HTERT RPE-1 (cell line): Measurements from ENCODE around the gene ELP2.
"Not testable (repeated sequence)": the region's sequence is repeated elsewhere in the genome, so short reads cannot be mapped to it uniquely, and the experiment has no call there.

ENCODE experiments used
- in situ Hi-C: fragments of 300-500 bp; cut with MboI; formaldehyde crosslinking; loops from 4 replicates; pipeline ENCODE4 v1.14.3; 2020; ENCODE audit warnings: low sequenced_read_pairs

The ELP2 gene, protein sequence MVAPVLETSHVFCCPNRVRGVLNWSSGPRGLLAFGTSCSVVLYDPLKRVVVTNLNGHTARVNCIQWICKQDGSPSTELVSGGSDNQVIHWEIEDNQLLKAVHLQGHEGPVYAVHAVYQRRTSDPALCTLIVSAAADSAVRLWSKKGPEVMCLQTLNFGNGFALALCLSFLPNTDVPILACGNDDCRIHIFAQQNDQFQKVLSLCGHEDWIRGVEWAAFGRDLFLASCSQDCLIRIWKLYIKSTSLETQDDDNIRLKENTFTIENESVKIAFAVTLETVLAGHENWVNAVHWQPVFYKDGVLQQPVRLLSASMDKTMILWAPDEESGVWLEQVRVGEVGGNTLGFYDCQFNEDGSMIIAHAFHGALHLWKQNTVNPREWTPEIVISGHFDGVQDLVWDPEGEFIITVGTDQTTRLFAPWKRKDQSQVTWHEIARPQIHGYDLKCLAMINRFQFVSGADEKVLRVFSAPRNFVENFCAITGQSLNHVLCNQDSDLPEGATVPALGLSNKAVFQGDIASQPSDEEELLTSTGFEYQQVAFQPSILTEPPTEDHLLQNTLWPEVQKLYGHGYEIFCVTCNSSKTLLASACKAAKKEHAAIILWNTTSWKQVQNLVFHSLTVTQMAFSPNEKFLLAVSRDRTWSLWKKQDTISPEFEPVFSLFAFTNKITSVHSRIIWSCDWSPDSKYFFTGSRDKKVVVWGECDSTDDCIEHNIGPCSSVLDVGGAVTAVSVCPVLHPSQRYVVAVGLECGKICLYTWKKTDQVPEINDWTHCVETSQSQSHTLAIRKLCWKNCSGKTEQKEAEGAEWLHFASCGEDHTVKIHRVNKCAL

DNA sequence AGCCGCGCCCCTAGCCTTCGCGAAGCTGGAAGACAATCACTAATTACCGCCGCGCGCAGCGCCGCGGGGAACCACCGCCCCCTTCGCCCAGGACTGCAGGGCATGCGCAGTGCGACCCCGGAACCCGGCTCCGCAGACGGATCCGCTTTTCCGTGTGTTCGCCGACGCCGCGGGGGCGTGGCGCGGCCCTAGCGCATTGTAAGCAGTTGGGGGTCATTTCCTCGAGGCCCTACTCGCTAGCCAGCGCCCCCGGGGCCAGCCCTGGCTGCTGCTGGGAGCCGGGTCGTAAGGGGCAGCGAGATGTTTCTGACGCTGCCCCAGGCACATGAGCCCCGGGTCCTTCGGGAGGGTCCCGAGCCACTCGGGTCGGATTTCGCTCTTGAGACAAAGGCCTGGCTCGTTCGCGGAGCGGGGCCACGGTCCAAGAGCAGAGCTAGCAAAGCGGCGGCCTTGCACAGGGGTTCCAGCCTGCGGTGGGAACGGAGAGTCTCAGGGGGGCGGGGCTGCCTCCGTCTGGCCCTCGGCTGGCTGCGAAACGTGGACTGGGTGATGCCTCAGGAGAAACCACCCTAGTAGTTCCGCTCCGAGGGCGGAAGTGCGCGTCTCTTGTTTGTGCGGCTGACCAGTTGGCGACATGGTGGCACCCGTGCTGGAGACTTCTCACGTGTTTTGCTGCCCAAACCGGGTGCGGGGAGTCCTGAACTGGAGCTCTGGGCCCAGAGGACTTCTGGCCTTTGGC lies at the start of gene ELP2, which contains the start of gene SLC39A6:
Gene ELP2 (plus strand): TSS at position 600 of the 739 bp plus-strand sequence. CDS start 35 bp downstream, at position 635.
Gene SLC39A6 (minus strand): TSS at position 41 of the 739 bp plus-strand sequence. CDS start 2,333 bp downstream, outside the sequence.
- in situ Hi-C loops = no loop called here

DNA sequence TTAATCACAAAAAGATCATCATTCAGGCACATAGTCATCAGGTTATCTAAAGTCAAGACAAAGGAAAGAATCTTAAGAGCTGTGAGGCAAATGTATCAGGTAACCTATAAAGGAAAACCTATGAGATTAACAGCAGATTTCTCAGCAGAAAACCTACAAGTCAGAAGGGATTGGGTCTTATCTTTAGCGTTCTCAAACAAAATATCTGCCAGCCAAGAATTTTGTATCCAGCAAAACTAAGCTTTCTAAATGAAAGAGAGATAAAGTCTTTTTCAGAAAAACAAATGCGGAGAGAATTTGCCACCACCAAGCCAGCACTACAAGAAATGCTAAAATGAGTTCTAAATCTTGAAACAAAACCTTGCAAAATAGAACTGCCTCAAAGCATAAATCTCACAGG lies 48.6 kb upstream of the ELP2 start:
- in situ Hi-C loops = not testable (repeated sequence)

DNA sequence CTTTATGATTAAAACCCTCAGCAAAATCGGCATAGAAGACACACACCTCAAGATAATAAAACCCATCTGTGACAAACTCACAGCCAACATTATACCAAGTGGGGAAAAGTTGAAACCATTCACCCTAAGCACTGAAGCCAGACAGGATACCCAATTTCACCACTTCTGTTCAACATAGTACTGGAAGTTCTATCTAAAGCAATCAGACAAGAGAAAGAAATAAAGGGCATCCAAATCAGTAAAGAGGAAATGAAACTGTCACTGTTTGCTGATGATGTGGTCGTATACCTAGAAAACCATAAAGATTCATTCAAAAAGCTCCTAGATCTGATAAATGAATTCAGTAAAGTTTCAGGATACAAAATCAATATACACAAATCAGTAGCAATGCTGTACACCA lies 46.0 kb upstream of the ELP2 start:
- in situ Hi-C loops = no loop called here

DNA sequence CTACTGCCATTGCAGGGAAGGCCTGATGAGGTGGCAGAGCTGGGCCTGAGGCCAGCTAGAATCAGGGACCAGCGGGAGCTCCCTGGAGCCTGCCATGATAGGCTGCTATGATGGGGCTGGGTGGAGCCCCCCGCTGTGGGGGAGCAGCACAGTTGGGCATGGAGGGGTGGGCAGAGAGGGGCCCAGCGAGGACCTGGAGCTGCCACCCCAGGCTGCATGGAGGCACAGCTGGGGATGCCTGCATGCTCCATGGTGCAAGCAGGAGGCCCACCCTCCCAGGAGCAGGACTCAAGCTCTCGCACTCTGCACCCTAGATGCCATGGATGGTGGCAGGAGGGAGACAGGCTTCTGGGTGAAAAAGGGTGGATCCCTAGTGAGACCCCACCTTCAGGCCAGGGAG lies 44.5 kb upstream of the ELP2 start:
- in situ Hi-C loops = no loop called here

DNA sequence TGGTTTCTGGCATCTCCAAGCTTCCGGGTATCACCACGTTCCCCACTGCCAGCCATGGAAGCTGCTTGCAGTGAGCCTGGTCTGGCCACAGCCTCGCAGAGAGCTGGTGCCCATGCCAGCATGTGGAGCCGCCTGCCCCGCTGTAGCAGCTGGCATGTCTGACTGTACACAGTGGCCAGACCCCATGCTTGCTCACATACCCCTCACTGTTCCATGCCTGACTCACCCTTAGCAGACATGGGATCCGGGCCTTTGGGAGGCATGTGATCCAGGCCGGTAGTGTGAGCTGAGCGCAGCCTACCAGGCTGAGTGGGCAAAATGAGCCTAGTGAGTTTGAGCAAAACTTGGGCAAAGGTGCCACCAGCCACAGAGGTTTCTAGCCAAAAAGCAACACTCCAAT lies 43.5 kb upstream of the ELP2 start:
- in situ Hi-C loops = no loop called here

DNA sequence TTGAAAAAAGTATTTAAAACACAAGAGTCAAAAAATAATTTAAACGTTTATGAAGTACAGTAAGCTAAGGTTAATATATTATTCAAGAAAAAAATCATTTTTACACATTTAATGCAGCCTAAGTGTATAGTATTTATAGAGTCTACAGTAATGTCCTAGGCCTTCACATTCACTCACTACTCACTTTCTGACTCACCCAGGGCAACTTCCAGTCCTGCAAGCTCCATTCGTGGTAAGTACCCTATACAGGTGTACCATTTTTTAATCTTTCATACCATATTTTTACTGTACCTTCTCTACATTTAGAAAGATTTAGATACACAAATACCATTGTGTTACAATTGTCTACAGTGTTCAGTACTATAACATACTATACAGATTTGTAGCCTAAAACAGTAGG lies 41.4 kb upstream of the ELP2 start:
- in situ Hi-C loops = no loop called here

DNA sequence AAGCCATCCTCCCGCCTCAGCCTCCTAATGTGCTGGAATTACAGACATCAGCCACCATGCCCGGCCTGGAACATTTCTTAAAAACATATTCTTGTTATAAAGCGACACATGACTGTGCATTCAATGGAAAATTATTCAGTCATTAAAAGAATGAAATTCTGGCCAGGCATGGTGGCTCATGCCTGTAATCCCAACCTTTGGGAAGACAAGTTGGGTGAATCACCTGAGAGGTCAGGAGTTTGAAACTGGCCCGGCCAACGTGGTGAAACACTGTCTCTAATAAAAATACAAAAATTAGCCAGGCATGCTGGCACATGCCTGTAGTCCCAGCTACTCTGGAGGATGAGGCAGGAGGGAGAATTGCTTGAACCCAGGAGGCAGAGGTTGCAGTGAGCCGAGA lies 40.7 kb upstream of the ELP2 start:
- in situ Hi-C loops = no loop called here

DNA sequence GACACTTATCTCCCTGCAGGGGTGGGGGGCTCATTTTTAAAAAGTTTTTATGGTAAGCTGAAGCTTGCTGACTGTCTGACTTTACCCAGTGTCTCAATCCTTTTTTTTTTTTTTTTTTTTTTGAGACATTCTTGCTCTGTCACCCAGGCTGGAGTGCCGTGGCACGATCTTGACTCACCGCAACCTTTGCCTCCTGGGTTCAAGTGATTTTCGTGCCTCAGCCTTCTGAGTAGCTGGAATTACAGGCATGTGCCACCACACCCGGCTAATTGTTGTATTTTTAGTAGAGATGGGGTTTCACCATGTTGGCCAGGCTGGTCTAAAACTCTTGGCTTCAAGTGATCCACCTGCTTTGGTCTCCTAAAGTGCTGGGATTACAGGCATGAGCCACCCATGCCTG lies 37.6 kb upstream of the ELP2 start:
- in situ Hi-C loops = not testable (repeated sequence)

DNA sequence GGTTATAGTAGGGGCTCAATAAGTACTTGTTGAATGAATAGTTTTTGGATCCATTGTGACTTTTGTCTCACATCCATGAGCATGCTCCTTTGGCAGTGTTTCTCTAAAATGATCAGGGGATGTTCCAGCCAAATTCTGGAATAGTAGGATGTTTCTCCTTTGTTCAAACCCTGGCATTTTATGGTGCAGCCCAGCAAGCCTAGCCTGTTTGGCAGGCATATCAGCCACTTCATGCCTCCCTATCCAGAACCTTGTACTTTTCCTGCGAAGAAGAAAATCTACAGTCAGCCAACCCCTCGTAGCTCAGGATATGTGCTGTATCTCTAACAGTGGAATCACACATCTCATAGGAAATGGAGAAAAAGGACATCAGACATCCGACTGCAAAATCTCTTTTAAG lies 35.3 kb upstream of the ELP2 start:
- in situ Hi-C loops = no loop called here

DNA sequence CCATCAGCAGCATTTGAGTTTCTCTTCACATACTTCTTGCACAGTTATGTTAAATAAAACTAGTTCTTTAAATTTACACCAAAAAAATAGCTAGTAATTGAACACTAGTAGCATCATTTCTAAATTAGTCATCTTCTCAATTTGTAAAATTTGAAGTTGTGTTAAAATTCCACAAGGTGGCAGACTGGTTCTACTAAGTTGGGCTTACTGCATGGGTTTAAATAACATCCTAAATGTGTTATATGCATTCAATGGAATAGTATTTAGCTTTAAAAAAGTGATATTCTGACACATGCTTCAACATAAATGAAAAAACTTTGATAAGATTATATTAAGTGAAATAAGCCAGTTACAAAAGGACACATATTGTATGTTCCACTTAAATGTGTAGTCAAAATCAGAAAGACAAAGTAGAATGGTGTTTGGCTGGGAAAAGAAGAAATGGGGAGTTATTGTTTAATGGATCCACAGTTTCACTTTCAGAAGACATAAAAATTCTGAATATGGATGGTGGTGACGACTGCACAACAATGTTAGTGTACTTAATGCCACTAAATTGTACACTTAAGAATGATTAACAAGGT lies 33.7 kb upstream of the ELP2 start:
- in situ Hi-C loops = no loop called here

DNA sequence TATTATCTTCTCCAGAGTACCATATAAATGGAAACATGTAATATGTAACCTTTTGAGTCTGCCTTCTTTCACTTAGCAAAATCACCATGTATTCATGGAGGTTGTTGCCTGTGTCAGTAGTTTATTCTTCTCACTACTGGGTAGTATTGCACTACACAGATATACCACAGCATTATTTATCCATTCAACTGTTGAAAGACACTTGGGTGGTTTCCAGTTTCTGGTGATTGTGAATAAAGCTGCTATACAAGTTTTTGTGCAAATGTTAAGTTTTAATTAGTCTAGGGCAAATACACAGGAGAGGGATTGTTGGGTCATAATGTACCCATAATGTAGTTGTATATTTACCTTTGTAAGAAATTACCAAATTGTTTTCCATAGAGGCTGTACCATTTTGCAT lies 32.7 kb upstream of the ELP2 start:
- in situ Hi-C loops = no loop called here

DNA sequence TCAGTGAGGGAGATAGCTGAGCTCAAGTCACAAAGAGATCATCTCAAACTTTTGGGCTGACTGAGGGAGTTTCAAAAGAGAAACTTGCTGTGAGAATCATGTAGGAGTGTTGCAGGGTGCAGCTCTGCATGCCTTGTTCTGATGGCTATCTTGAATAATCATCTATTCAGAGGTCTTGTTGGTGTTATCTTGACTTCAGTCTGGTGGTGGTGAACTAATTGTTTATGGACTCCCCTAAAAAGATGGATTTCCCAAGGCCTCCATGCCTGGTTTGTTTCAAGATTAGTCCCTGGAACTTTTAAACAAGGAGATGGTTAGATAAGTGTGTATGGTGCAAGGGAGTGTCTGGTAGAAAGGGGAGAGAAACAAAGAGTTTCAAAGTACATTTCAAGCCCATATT lies 30.4 kb upstream of the ELP2 start:
- in situ Hi-C loops = no loop called here

DNA sequence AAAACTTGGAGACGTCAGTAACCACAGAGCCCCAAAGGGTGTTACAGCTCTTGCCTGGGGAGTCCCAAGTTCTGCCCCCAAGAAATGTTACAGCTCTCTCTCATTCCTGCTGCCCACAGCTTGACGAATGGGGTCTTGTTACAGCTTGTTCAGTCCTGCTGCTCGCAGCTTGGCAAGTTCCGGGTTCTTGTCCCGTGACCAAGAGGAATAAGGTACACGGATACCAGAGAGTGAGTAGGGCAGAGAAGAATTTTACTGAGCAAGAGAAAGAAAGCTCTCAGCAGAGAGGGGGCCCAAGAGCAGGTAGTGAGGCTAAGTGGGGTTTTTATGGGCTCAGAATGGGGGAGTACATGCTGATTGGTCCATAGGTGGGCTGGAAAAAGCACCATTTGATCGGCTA lies 27.8 kb upstream of the ELP2 start:
- in situ Hi-C loops = no loop called here

DNA sequence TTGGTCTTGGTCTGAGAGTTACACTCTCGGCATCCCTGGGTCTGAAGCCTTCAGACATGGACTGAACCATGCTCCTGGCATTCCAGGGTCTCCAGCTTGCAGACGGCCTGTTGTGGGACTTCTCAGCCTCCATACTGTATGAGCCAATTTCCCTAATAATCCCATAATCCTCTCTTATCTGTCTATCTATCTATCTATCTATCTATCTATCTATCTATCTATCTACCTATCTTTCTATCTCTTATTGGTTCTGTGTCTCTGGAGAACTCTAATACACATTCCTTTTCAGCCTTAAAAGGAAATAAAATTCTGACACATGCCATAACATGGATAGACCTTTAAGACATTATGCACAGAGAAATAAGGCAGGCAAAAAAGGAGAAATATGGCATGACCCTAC lies 24.9 kb upstream of the ELP2 start:
- in situ Hi-C loops = no loop called here

DNA sequence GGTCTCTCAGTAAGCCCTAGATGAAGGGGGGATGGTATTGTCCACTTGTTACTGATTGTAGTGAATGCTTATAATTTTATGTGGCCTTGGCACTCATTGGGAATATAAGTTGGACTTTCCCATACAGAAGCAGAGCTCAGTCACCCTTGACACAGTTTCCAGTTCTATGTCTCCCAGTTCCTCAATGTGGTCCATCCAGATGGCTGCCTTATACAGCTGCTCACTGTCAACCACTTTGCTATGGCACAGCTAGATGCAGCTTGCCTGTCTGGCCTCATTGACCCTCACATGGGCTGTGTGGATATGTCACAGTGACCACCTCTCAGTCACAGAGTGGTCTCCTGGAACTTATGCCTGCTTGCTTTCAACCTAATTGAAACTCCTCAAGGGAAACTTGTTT lies 22.2 kb upstream of the ELP2 start:
- in situ Hi-C loops = no loop called here

DNA sequence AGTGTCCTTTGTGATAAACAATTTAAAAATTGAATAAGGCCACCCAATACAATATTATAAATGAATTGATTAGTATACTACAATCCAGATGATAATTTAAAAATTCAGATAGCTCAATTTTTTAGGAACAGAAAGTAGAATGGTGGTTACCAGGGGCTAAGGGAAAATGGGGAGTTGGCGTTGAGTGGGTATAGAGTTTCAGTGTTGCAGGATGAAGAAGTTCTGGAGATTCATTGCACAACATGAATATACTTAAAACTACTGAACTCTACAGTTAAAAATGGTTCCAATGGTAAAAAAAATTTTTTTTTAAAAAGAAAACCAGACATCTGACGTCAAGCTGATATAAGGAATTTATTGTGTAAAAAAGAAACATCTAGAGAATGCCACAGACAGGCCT lies 21.5 kb upstream of the ELP2 start:
- in situ Hi-C loops = no loop called here

DNA sequence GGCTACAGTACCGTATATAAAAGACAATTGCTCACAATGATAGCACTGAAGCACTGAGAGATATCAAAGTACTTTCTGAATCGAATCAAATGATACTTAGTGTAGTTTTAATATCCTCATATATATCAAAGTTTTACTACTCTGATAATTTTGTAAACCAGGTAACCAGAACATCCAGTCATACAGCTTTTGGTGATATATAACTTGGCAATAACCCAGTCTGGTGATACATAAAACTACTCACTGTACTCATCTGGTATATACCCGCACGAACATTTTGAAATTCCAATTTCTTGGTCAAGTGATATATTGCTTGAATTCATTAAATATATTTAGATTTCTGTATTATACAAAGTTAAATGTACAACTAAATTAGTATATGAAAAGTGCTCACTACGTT lies 21.1 kb upstream of the ELP2 start:
- in situ Hi-C loops = no loop called here

DNA sequence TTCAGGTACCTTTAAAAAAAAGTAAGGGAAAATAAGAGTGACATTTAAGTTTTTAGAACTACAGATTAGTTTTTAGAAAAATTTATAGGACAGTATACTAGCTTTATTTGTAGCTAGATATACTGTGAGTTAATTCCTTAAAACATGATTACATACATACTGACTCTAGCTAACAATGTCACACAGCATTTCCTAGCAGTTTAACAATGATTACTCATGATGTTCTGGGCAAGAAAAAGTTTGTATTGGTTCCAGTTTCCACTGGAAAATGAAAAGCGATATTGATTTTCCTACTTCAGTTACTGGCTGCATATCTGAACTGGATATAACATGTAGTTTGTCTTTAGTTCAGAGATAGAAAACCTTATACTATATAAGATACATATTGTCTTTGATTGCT lies 20.0 kb upstream of the ELP2 start:
- in situ Hi-C loops = no loop called here

DNA sequence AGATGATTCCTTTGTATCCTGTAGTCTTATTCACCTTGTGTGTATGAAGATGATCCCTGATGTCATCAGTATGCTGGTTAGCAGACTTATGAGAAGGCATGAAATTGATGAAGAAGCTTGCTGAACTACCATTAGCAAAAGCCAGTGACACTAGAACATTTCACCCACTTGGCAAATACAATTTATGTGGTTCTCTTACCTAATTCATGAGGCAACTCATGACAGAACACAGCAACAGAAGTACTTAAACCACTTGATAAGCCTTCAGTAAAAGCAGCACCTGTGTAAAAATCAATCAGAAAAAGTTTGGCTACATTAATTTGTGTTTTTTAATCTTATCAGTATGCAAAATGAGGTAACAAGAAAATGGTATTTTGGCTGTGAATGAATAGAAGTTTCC lies 17.4 kb upstream of the ELP2 start:
- in situ Hi-C loops = no loop called here

DNA sequence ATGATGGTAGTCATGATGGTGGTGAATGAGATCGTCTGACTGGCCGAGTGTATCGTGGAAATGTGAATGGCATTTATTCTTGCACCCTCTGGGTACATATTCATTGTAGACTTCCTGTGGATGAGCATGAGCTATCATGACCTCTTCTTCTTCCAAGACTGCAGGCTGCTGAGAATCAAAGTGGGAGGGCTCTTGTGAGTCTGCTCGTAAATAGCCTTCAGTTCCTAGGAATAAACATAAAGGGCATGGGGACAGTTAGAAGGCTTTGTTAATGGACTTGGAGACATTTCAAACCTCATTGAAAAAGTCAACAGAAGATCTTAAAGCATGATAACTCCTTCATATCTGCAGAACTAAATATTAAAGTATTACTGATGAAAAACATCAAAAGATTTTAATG lies 15.4 kb upstream of the ELP2 start:
- in situ Hi-C loops = no loop called here

DNA sequence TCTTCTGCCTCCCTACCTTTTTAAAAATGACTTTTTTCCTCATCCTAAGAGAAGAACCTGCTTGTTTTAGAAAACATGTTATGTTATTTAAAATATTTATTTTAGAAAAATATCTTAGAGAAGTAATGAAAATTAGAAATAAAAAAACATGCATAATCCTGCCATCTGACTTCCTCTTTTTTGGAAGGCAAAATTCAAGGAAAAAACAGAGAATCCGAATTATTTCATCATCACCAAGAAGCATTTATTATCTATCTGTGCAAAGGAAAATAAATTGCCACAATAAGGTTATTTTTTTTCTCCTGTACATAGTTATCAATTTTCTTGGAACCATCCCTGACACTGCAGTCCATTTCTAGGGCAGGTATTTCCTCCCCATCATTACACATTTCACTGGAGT lies 15.0 kb upstream of the ELP2 start:
- in situ Hi-C loops = no loop called here
